ENCODE results near the gene NRXN3. TPM values are rescaled to one million over a fixed set of nuclear protein-coding genes. Genes with fewer than 3 reads are reported as not detected.

NRXN3 gene
- total and polyA plus RNA-seq, 8 donors: 0.53 to 2.5 (median 1.5) TPM

GRCh38 chr14:78130356-78130755 is 39.8 kb upstream of the NRXN3 start:
- Histone ChIP-seq H3K4me1 (no peaks in the 10 kb centered on the region), H3K27me3 (no peaks in the 10 kb centered on the region), H3K9me3 (no peaks in the 10 kb centered on the region), H3K27ac (no peak overlapping the region), H3K4me3 (no peak overlapping the region), H3K36me3 (no peaks in the 10 kb centered on the region)
- DNase-seq (no peak), FAIRE-seq (no peak), ATAC-seq (no peak)
- TF ChIP-seq CTCF (IDR thresholded peaks at IDR 0.05): no peak
- 56 to 58% methylated on average over 1 of the region's 1 CpG for WGBS, 2 donors
- intact Hi-C loops (cut with DNase I): no loop called here

GRCh38 chr14:78131201-78131600 is 39.0 kb upstream of the NRXN3 start:
- 69 to 73% methylated on average over 4 of the region's 4 CpGs for WGBS, 2 donors
- intact Hi-C loops (cut with DNase I): no loop called here
- no peaks in the 10 kb centered on the region for H3K36me3 ChIP-seq
- no peak for DNase-seq
- no peak for ATAC-seq
- TF ChIP-seq CTCF (IDR thresholded peaks at IDR 0.05): no peak
- H3K27ac ChIP-seq: no peak overlapping the region
- no peaks in the 10 kb centered on the region for H3K4me1 ChIP-seq
- no peaks in the 10 kb centered on the region for H3K9me3 ChIP-seq
- no peak overlapping the region for H3K4me3 ChIP-seq
- FAIRE-seq: no peak
- H3K27me3 ChIP-seq: no peaks in the 10 kb centered on the region

- no peak for TF ChIP-seq CTCF (IDR thresholded peaks at IDR 0.05)
- no peak for DNase-seq
- no peaks in the 10 kb centered on the region for H3K27me3 ChIP-seq
- no peaks in the 10 kb centered on the region for H3K9me3 ChIP-seq
- no peak for ATAC-seq
- no peak overlapping the region for H3K4me3 ChIP-seq
- no peaks in the 10 kb centered on the region for H3K36me3 ChIP-seq
- no peak for FAIRE-seq
- intact Hi-C loops (cut with DNase I): no loop called here
- WGBS, 2 donors: 59 to 61% methylated on average over 5 of the region's 5 CpGs
- no peaks in the 10 kb centered on the region for H3K4me1 ChIP-seq
- H3K27ac ChIP-seq: no peak overlapping the region
Observed at GRCh38 chr14:78131616-78132015, 38.6 kb upstream of the NRXN3 start.

- DNase-seq: no peak
- Histone ChIP-seq H3K27me3 (peaks cover 0 to 5% (median 0%) of the 10 kb centered on the region in 4 donors), H3K4me1 (no peaks in the 10 kb centered on the region), H3K27ac (no peak overlapping the region), H3K36me3 (no peaks in the 10 kb centered on the region), H3K9me3 (no peaks in the 10 kb centered on the region), H3K4me3 (no peak overlapping the region)
- no peak for FAIRE-seq
- no peak for TF ChIP-seq CTCF (IDR thresholded peaks at IDR 0.05)
- whole genome bisulfite sequencing, 2 donors: 54 to 61% methylated on average over 4 of the region's 4 CpGs
- no peak for ATAC-seq
- intact Hi-C loops (cut with DNase I): no loop called here
Observed at GRCh38 chr14:78135450-78135891, 34.7 kb upstream of the NRXN3 start.

- no peak overlapping the region for H3K4me3 ChIP-seq
- H3K27ac ChIP-seq: no peak overlapping the region
- H3K36me3 ChIP-seq: no peaks in the 10 kb centered on the region
- no peaks in the 10 kb centered on the region for H3K4me1 ChIP-seq
- DNase-seq (no peak), ATAC-seq (no peak), FAIRE-seq (no peak)
- peaks cover 0 to 5% (median 0%) of the 10 kb centered on the region in 4 donors for H3K27me3 ChIP-seq
- H3K9me3 ChIP-seq: no peaks in the 10 kb centered on the region
- 47 to 60% methylated on average over 4 of the region's 4 CpGs for WGBS, 2 donors
- intact Hi-C loops (cut with DNase I): no loop called here
- no peak for TF ChIP-seq CTCF (IDR thresholded peaks at IDR 0.05)
Observed at GRCh38 chr14:78136695-78137094, 33.5 kb upstream of the NRXN3 start.

Data from pancreas (tissue), 10 donors.